HG03175 (cell line): ENCODE results near the gene KRT77.
"Not testable (repeated sequence)": the region's sequence is repeated elsewhere in the genome, so short reads cannot be mapped to it uniquely, and the experiment has no call there.

Experiments
- ATAC-seq: cut with Tn5 transposase; IDR thresholded peaks from one replicate; pipeline ENCODE4 v1.9.1; 2021; ENCODE audit warnings: mild to moderate bottlenecking, moderate library complexity; ENCODE audit not compliant: unreplicated experiment

Gene KRT77

GRCh38 chr12:52703424-52703823 lies at the start of gene KRT77:
Gene KRT77 (minus strand): TSS chr12:52703524. CDS start chr12:52703434, 90 bp downstream.
- ATAC-seq = no peak

- no peak for ATAC-seq
Observed at GRCh38 chr12:52752516-52752915, 49.2 kb upstream of the KRT77 start.

GRCh38 chr12:52751795-52752194 lies 48.5 kb upstream of the KRT77 start:
- no peak for ATAC-seq

- not testable (repeated sequence) for ATAC-seq
Observed at GRCh38 chr12:52750532-52750931, 47.2 kb upstream of the KRT77 start.

- no peak for ATAC-seq
Observed at GRCh38 chr12:52749827-52750226, 46.5 kb upstream of the KRT77 start.

GRCh38 chr12:52748578-52748977 lies 45.3 kb upstream of the KRT77 start:
- ATAC-seq = no peak

- no peak for ATAC-seq
Observed at GRCh38 chr12:52745554-52745953, 42.2 kb upstream of the KRT77 start.

- no peak for ATAC-seq
Observed at GRCh38 chr12:52744493-52745156, 41.3 kb upstream of the KRT77 start.

GRCh38 chr12:52742822-52743457 lies 39.6 kb upstream of the KRT77 start:
- ATAC-seq = no peak

GRCh38 chr12:52742196-52742580 lies 38.9 kb upstream of the KRT77 start:
- ATAC-seq = no peak

GRCh38 chr12:52741375-52742195 lies 38.3 kb upstream of the KRT77 start:
- ATAC-seq = no peak

- no peak for ATAC-seq
Observed at GRCh38 chr12:52740584-52740983, 37.3 kb upstream of the KRT77 start.

GRCh38 chr12:52739963-52740362 lies 36.6 kb upstream of the KRT77 start:
- no peak for ATAC-seq

- ATAC-seq = no peak
Observed at GRCh38 chr12:52735816-52736632, 32.7 kb upstream of the KRT77 start.

GRCh38 chr12:52735106-52735505 lies 31.8 kb upstream of the KRT77 start:
- no peak for ATAC-seq

- no peak for ATAC-seq
Observed at GRCh38 chr12:52730793-52731192, 27.5 kb upstream of the KRT77 start.

GRCh38 chr12:52730383-52730782 lies 27.1 kb upstream of the KRT77 start:
- no peak for ATAC-seq

GRCh38 chr12:52729147-52729546 lies 25.8 kb upstream of the KRT77 start:
- ATAC-seq = no peak

- no peak for ATAC-seq
Observed at GRCh38 chr12:52728374-52728773, 25.1 kb upstream of the KRT77 start.

- ATAC-seq = no peak
Observed at GRCh38 chr12:52727037-52727436, 23.7 kb upstream of the KRT77 start.

- no peak for ATAC-seq
Observed at GRCh38 chr12:52726451-52726850, 23.1 kb upstream of the KRT77 start.
